Psoas muscle (tissue), 8 donors: ENCODE data around the gene KCTD20. TPM values are rescaled to one million over a fixed set of nuclear protein-coding genes. Genes with fewer than 3 reads are reported as not detected.

Experiments
- ATAC-seq, 4 donors: fragments of 200-7000 bp; cut with Tn5 transposase; one replicate each; pipeline ENCODE4 v1.9.1; 2020; ENCODE audit warnings: moderate library complexity in 3 of 4, mild to moderate bottlenecking in 2 of 4
- DNase-seq, 2 donors: peaks; one replicate each; pipeline ENCODE4 v3.0.0-alpha.2; 2020
- H3K27ac ChIP-seq: fragments of 200-600 bp; one replicate; pipeline ENCODE4 v1.8.0; 2022
- H3K27me3 ChIP-seq, 3 donors: fragments of 200-600 bp in 1 of 3; one replicate each; pipeline versions ENCODE4 v1.6.1 to v1.8.0; 2013 to 2022; ENCODE audit warnings: low read length in 2 of 3, mild to moderate bottlenecking in 2 of 3, moderate library complexity in 1 of 3; ENCODE audit not compliant: insufficient read depth in 3 of 3
- H3K36me3 ChIP-seq, 2 donors: fragments of 200-600 bp in 1 of 2; one replicate each; pipeline versions ENCODE4 v1.6.1 to v1.8.0; 2013 to 2022; ENCODE audit warnings: low read depth in 1 of 2, mild to moderate bottlenecking in 1 of 2, moderate library complexity in 1 of 2; ENCODE audit not compliant: insufficient read depth in 1 of 2
- H3K4me1 ChIP-seq: fragments of 200-600 bp; one replicate; pipeline ENCODE4 v1.8.0; 2022
- H3K4me3 ChIP-seq: fragments of 200-600 bp; one replicate; pipeline ENCODE4 v1.8.0; 2022; ENCODE audit warnings: mild to moderate bottlenecking
- H3K9me3 ChIP-seq: fragments of 200-600 bp; one replicate; pipeline ENCODE4 v1.8.0; 2022
- CTCF ChIP-seq: fragments of 200-600 bp; IDR thresholded peaks from one replicate; pipeline ENCODE4 v1.8.0; 2022; ENCODE audit warnings: antibody characterized with exemption
- WGBS, 3 donors: extraction: QIAGEN DNeasy Blood & Tissue Kit; methylation state at CpG; one replicate each; pipeline versions ENCODE4 v1.1.6 to v1.1.7; 2013; 5-methylcytosine and 5-hydroxymethylcytosine counted together
- intact Hi-C, 2 donors: fragments of 100-400 bp; cut with DNase I; formaldehyde crosslinking; loops; one replicate each; pipeline versions ENCODE4 v1.11.0 to v1.14.2; 2022
- polyA plus RNA-seq, 3 donors: library from polyadenylated mRNA; stranded (reverse); fragments of 200-250 nt; gene quantifications; one replicate each; pipeline ENCODE4 v1.2.3, GENCODE V29; 2013
- total RNA-seq, 4 donors: library from RNA; stranded (reverse); fragmentation: NEBNext Ultra II Directional in 2 of 4; extraction: Animal tissue kit (Norgen Biotek cat#: 25700) in 2 of 4; gene quantifications; one replicate each; pipeline versions ENCODE4 v1.2.1 to v1.2.4, GENCODE V29; 2021 to 2023
- donor health status: healthy with polysubstance abuse.
- donor health status: DM: no; HTN: no; CAD: no; lungs with moderate emphysema.
- donor health status: Bipolar disorder and iron deficiency.
- donor health status: healthy.
- donor health status: DM: yes; HTN: yes; CAD: no.
- donor health status: DM: no; HTN: no; CAD: no.
- donor health status: DM: no; HTN: no; CAD: no.
- donor health status: DM: yes; HTN: yes; CAD: no.

KCTD20 gene
- total and polyA plus RNA-seq, 7 donors, result 11.6 to 44.4 (median 22.6) TPM

- DNase-seq (no peak), ATAC-seq (no peak)
- Histone ChIP-seq H3K27ac (no peak overlapping the region), H3K4me1 (peaks cover 18% of the 10 kb centered on the region), H3K27me3 (no peaks in the 10 kb centered on the region), H3K36me3 (peaks cover 0 to 9% of the 10 kb centered on the region in 2 donors), H3K4me3 (no peak overlapping the region), H3K9me3 (no peaks in the 10 kb centered on the region)
- WGBS, 3 donors, result 80 to 86% (median 81%) methylated on average over 3 of the region's 3 CpGs
- TF ChIP-seq CTCF, result no peak
- intact Hi-C loops, result no loop called here
Measured at GRCh38 chr6:36455486-36456027, 12.8 kb downstream of the KCTD20 start.

- ATAC-seq, result no peak
- no peak for TF ChIP-seq CTCF
- Histone ChIP-seq H3K27me3 (no peaks in the 10 kb centered on the region), H3K4me1 (peaks cover 35% of the 10 kb centered on the region), H3K9me3 (no peaks in the 10 kb centered on the region), H3K36me3 (no peaks in the 10 kb centered on the region), H3K27ac (no peak overlapping the region), H3K4me3 (no peak overlapping the region)
- intact Hi-C loops, result no loop called here
- DNase-seq, result no peak
Measured at GRCh38 chr6:36459501-36459900, 16.7 kb downstream of the KCTD20 start.

GRCh38 chr6:36460916-36461315 lies 18.1 kb downstream of the KCTD20 start:
- Histone ChIP-seq H3K4me3 (no peak overlapping the region), H3K27me3 (no peaks in the 10 kb centered on the region), H3K4me1 (peaks cover 30% of the 10 kb centered on the region), H3K36me3 (no peaks in the 10 kb centered on the region), H3K9me3 (no peaks in the 10 kb centered on the region), H3K27ac (no peak overlapping the region)
- no peak for DNase-seq
- no peak for ATAC-seq
- TF ChIP-seq CTCF, result no peak
- intact Hi-C loops, result no loop called here

- ATAC-seq (no peak), DNase-seq (no peak)
- no peak for TF ChIP-seq CTCF
- intact Hi-C loops, result no loop called here
- no peak overlapping the region for H3K27ac ChIP-seq
- H3K9me3 ChIP-seq, result no peaks in the 10 kb centered on the region
- H3K4me3 ChIP-seq, result no peak overlapping the region
- H3K36me3 ChIP-seq, result no peaks in the 10 kb centered on the region
- peaks cover 30% of the 10 kb centered on the region for H3K4me1 ChIP-seq
- WGBS, 3 donors, result 58 to 64% (median 61%) methylated on average over 3 of the region's 3 CpGs
- no peaks in the 10 kb centered on the region for H3K27me3 ChIP-seq
Measured at GRCh38 chr6:36461646-36462045, 18.8 kb downstream of the KCTD20 start.

GRCh38 chr6:36463676-36464075 lies 20.9 kb downstream of the KCTD20 start:
- DNase-seq (no peak), ATAC-seq (no peak)
- H3K9me3 ChIP-seq, result no peaks in the 10 kb centered on the region
- peaks cover 30% of the 10 kb centered on the region for H3K4me1 ChIP-seq
- no peaks in the 10 kb centered on the region for H3K36me3 ChIP-seq
- no peaks in the 10 kb centered on the region for H3K27me3 ChIP-seq
- no peak overlapping the region for H3K4me3 ChIP-seq
- 69 to 91% (median 79%) methylated on average over 1 of the region's 1 CpG for WGBS, 3 donors
- TF ChIP-seq CTCF, result no peak
- no peak overlapping the region for H3K27ac ChIP-seq
- intact Hi-C loops, result no loop called here
